ENCODE measurements around the gene LINGO1. TPM values are rescaled to one million over a fixed set of nuclear protein-coding genes. Genes with fewer than 3 reads are reported as not detected.

Gene LINGO1
- total RNA-seq, 1 donor, result 1.1 TPM

DNA sequence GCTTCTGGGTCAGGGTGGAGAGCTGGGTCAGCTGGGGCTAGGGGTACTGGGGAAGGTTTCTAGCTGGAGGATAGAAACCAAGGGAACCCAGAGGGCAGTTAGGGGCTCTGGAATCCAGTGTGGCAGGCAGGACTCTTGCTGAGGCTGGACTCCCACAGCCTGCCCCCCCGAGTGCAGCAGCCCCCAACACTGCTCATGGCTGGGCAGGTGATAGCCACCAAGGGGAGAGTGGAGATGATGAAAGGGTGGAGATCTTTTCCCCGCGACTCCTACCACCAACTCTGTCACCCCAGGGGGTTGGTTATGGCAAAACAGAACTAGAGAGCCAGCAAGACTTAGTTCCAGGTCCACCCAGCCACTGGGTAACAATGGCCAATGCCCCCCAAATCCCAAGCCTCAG lies 16.9 kb upstream of the LINGO1 start:
- no peak for DNase-seq (ENCODE audit: insufficient read length, low spot score, missing footprints)
- peaks cover 2% of the 10 kb centered on the region for H4K20me1 ChIP-seq (ENCODE audit: insufficient read depth, low read length)
- H3K4me2 ChIP-seq (ENCODE audit: insufficient read depth, low read length), result no peak overlapping the region
- no peaks in the 10 kb centered on the region for H3K79me2 ChIP-seq (ENCODE audit: insufficient read depth, low read length)
- H3K27ac ChIP-seq (ENCODE audit: low read depth, low read length), result no peak overlapping the region
- peaks cover 13% of the 10 kb centered on the region for H3K27me3 ChIP-seq (ENCODE audit: insufficient read depth, low read length)
- peaks cover 2% of the 10 kb centered on the region for H3K9me3 ChIP-seq (ENCODE audit: low read depth, low read length)
- no peak overlapping the region for H2AFZ ChIP-seq (ENCODE audit: low read length)
- no peak overlapping the region for H3K4me3 ChIP-seq (ENCODE audit: insufficient read depth, low read length)
- TF ChIP-seq CTCF (IDR thresholded peaks at IDR 0.05; ENCODE audit: extremely low read depth, low read depth, low read length), result no peak
- H3K36me3 ChIP-seq (ENCODE audit: insufficient read depth, low read length), result no peaks in the 10 kb centered on the region
- no peaks in the 10 kb centered on the region for H3K4me1 ChIP-seq (ENCODE audit: insufficient read depth, low read length)

DNA sequence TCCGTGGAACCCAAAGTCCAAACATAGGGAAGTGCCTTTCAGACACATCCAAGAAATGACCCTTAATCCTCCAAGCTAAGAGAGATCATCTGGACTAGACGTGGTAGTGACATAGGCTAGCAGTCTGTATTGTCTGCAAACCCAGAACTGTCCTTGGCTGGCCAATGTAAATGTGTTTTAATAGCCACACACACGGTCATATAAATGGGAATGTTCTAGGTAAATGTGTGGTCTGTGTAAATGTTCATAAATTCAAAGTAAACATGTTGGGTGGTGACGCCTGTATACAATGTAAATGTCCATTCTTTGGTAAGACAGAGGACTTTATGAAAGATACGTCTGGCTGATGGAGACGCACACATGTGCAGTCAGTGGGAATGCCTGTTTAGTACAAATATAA lies 16.3 kb upstream of the LINGO1 start:
- Histone ChIP-seq H3K4me2 (ENCODE audit: insufficient read depth, low read length) (no peak overlapping the region), H2AFZ (ENCODE audit: low read length) (no peak overlapping the region), H3K79me2 (ENCODE audit: insufficient read depth, low read length) (no peaks in the 10 kb centered on the region), H3K4me1 (ENCODE audit: insufficient read depth, low read length) (no peaks in the 10 kb centered on the region), H3K9me3 (ENCODE audit: low read depth, low read length) (peaks cover 2% of the 10 kb centered on the region), H3K27ac (ENCODE audit: low read depth, low read length) (no peak overlapping the region), H3K27me3 (ENCODE audit: insufficient read depth, low read length) (peaks cover 8% of the 10 kb centered on the region), H3K36me3 (ENCODE audit: insufficient read depth, low read length) (no peaks in the 10 kb centered on the region), H4K20me1 (ENCODE audit: insufficient read depth, low read length) (peaks cover 2% of the 10 kb centered on the region), H3K4me3 (ENCODE audit: insufficient read depth, low read length) (no peak overlapping the region)
- TF ChIP-seq CTCF (IDR thresholded peaks at IDR 0.05; ENCODE audit: extremely low read depth, low read depth, low read length), result no peak
- no peak for DNase-seq (ENCODE audit: insufficient read length, low spot score, missing footprints)

DNA sequence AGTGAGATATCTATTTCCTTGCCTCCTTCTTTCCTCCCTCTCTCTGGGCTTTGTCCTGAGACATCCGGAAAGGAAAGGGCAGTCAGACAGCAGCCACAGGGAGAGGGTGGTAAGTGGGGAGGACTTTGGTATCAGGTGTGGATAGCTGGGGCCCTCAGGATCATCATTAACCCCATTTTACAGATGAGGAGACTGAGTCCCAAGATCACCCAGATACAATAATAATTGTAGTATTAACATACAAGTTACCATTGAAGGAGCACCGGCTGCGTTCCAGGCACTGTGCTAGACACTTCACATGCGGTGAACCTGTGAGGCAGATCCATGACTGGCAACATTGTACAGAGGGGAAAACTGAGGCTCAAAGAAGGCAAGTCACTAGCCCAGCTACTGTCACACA lies 15.2 kb upstream of the LINGO1 start:
- Histone ChIP-seq H2AFZ (ENCODE audit: low read length) (no peak overlapping the region), H4K20me1 (ENCODE audit: insufficient read depth, low read length) (peaks cover 2% of the 10 kb centered on the region), H3K4me1 (ENCODE audit: insufficient read depth, low read length) (no peaks in the 10 kb centered on the region), H3K4me2 (ENCODE audit: insufficient read depth, low read length) (no peak overlapping the region), H3K79me2 (ENCODE audit: insufficient read depth, low read length) (no peaks in the 10 kb centered on the region), H3K9me3 (ENCODE audit: low read depth, low read length) (no peaks in the 10 kb centered on the region), H3K27me3 (ENCODE audit: insufficient read depth, low read length) (peaks cover 4% of the 10 kb centered on the region), H3K36me3 (ENCODE audit: insufficient read depth, low read length) (no peaks in the 10 kb centered on the region), H3K27ac (ENCODE audit: low read depth, low read length) (no peak overlapping the region), H3K4me3 (ENCODE audit: insufficient read depth, low read length) (no peak overlapping the region)
- TF ChIP-seq CTCF (IDR thresholded peaks at IDR 0.05; ENCODE audit: extremely low read depth, low read depth, low read length), result no peak
- DNase-seq (ENCODE audit: insufficient read length, low spot score, missing footprints), result no peak

DNA sequence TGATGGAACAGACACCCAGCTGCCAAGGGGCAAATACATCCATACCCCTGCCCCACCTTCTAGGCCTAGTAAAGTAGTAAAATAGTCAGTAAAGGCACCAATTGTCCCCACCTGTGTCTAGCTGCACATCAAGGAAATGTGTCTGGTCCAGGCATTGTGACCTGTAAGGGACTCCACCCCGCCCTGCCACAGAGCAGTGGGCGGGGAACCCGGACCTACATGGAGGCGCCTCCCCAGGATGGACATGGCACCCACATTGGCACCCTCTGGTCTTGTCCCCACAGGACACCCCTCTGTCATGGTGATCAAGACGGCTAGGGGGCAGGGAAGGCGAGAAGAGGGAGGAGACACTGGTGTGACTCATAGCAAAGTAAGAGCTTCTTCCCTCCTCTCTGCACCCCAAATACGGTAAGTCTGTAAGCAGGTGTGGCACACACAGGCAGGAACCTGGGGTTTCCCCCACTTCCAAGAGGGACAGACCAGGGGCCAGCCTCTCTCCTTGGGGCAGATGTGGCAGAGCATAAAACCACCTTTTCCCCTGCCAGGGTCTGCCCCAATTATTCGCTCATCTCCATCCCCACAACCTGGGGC lies 13.5 kb upstream of the LINGO1 start:
- H2AFZ ChIP-seq (ENCODE audit: low read length), result no peak overlapping the region
- no peak for DNase-seq (ENCODE audit: insufficient read length, low spot score, missing footprints)
- no peak overlapping the region for H3K27ac ChIP-seq (ENCODE audit: low read depth, low read length)
- H3K79me2 ChIP-seq (ENCODE audit: insufficient read depth, low read length), result no peaks in the 10 kb centered on the region
- TF ChIP-seq CTCF (IDR thresholded peaks at IDR 0.05; ENCODE audit: extremely low read depth, low read depth, low read length), result no peak
- H3K4me1 ChIP-seq (ENCODE audit: insufficient read depth, low read length), result no peaks in the 10 kb centered on the region
- no peak overlapping the region for H3K4me2 ChIP-seq (ENCODE audit: insufficient read depth, low read length)
- no peak overlapping the region for H3K4me3 ChIP-seq (ENCODE audit: insufficient read depth, low read length)
- H3K9me3 ChIP-seq (ENCODE audit: low read depth, low read length), result no peaks in the 10 kb centered on the region
- peaks cover 2% of the 10 kb centered on the region for H4K20me1 ChIP-seq (ENCODE audit: insufficient read depth, low read length)
- H3K36me3 ChIP-seq (ENCODE audit: insufficient read depth, low read length), result no peaks in the 10 kb centered on the region
- peaks cover 4% of the 10 kb centered on the region for H3K27me3 ChIP-seq (ENCODE audit: insufficient read depth, low read length)
